ENCODE results near the gene CEP55.

CEP55 gene

DNA sequence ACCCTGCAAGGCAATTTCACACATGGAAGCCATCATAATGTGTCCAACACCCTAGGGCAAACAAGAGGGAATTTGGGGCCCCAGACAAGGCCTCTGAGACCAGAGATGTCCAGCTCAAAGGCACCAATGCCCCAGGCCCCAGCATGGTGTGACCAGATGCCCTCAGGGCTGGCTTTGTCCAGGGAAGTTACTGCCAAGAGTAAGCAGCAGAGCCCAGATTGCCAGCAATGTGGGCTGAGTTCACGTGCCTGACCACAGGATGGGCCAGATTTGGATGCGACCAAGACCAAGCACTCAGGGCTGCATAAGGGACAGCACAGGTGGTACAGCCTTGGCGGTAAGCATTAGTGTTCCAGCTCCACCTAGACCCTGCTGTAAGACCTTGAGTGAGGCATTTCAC lies 27.0 kb upstream of the CEP55 start:
- no peak for DNase-seq (ENCODE audit: low spot score)

DNA sequence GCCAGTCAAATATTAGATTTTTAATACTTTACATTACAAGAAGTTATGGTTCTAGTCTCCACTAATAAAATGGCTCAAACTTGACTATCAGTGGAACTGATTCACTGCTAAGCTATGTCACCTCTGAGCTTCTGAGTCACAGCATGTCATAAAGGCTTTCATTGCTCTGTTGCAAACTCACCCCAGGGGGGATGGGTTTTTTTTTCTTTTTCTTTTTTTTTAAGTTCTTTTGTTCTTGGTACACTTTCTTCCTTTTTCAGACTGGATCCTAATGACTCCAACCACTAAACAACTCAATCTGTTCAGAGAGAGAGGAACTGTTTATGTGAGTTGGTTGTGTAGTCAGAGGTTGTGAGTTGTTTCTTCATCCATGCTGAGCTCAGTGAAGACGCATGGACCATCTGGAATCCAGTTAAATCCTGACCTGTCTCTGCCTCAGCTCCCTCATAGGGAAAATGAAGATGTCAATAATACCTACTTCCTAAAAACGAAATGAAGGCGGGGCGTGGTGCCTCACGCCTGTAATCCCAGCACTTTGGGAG lies 25.2 kb upstream of the CEP55 start:
- peak; percentile 53 for DNase-seq (ENCODE audit: low spot score)

DNA sequence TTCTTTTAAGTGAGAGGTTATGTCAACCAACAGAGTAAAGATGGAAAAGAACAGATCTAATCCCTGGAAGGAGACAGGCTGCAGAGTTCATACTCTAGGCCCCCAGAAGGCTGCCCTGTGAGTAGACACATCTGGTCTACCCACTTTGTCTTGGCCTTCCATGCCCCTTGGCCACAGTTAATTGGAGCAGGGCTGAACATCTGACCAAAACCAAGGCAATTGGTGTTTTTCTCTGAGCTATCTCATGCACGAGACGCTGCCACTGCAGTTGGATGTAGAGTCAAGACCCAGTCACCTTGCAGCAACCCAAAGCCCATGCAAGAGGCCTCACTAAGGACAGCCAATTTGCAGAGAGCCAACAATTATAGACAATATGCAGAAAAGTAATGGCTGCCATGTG lies 23.3 kb upstream of the CEP55 start:
- no peak for DNase-seq (ENCODE audit: low spot score)

DNA sequence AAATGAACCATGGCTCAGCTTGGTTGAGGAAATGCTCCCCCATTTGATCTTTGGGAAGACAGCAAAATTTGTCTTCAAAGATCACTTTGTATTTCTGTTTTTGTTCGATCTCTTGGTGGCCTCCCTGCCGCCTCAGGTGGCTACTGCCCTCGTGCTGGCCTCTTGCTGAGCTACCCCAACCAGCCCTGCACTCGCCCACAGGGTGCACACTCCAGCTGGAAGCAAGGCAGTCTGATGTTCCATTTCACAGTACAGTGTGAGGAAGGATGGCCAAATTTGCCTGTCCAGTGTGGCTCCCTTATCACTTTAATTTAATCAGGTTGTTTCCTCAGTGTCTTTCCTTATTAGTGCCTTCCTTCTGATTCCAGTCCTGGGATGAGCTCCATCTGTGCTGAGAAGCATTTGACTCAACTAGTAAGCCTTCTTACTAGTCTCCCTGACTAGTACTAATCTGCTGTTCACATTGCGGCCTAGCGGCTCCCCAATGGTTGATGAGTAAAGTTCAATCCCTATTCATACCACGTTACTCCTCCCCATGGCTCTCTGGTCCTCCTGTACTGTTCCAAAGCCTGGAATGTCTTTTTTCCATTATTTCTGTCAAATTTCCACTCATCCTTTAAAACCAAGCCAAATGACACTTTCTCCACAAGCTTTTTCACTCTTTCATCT lies 22.5 kb upstream of the CEP55 start:
- no peak for DNase-seq (ENCODE audit: low spot score)

GRCh38 chr10:93475227-93475626 lies 21.2 kb upstream of the CEP55 start:
- DNase-seq (ENCODE audit: low spot score), result no peak

DNA sequence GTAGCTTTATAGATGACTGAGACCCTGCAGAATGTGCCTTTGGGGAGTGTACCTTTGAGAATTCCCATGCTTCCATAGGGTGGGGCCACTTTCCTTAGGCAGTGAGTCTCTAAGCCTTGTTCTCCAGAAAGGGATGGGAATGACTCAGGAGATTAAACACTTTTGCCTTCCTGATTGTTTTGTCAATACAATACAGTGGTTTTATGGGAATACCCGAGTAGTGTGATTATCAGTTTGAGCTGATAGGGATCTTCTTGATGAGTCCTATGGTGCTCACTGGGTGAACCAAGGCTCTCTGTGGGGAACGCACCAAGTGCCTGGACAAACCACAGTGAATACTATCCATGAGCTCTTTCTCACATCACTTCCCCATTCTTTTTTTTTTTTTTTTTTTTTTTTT lies 20.5 kb upstream of the CEP55 start:
- no peak for DNase-seq (ENCODE audit: low spot score)

DNA sequence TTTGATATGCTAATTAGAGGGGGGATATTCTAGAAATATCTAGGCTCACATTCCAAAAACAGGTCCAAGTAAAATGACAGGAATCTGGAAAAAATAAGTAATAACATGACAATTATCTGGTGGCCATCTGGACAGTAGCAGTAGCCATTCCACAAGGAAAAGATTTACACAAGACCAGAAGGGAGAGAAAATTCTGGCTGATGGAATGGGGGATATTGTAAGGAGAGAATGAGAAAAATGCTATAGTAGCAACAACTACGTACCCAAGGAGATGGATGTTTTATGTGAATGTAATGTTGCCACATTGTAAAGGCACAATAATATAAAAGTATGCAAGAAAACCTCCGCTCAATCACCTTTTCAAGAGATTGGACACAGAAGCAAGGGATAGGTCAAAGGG lies 19.7 kb upstream of the CEP55 start:
- no peak for DNase-seq (ENCODE audit: low spot score)

GRCh38 chr10:93478873-93479272 lies 17.5 kb upstream of the CEP55 start:
- no peak for DNase-seq (ENCODE audit: low spot score)

DNA sequence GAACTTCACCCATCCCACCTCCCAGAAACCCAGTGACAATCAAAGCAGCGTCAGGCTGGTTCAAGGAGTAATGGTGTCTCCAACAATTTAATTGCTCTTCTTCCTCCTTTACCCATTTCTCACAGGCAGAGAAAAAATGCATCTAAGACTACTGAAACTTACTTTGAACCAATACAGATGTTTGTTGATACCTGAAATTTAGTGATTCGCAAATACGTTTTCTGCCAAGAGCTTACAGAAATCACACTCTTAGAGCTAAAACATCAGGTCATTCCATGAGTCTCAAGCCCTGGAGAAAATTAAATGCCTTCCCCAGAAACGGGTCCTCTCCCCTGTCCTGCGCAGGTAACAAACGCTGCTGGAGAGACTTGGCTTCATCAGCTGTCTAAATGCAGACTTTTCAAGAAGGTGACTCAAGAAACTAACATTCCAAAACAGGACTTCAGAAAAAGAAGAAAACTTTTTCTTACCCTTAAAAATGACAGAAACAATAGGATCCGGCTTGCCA lies 14.7 kb upstream of the CEP55 start:
- no peak for DNase-seq (ENCODE audit: low spot score)

DNA sequence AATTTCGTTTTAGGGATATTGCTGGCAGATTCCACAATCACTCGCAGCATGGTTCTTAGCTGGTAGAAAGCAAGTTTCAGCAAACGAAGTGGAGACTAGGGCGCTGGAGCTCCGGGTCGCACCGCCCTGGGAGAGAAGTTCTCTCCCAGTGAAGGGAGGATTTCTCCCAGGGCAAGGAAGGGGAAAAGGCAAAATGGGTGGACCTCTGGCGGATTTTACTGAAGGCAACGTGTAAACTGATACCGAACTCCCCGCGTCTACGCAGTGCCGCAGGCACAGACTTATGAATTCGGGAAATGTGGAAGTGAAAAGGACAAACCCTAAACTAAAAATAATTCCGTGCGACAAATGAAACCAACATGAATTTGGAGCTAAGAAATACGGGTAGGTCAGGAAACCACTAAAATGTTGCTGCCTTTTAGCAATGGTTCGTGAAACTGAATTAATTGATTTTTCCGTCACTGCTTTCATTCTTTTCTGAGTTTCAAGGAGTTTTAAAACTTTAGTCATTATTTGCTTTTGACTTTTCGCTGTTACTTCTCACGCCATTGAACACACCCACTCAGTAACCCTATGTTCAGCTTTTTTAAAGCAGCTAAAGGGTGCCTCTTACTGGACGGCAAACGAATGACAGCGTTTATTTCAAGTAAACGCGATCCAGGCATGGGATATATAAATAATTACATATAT lies 14.1 kb upstream of the CEP55 start, which contains the start of gene MYOF:
TSS of gene MYOF (minus strand) at position 190 of the 690 bp plus-strand sequence. CDS start at position 50, 140 bp downstream.
- peak; percentile 69 for DNase-seq (ENCODE audit: low spot score)

- no peak for DNase-seq (ENCODE audit: low spot score)
These were observed 10.7 kb upstream of the CEP55 start for GRCh38 chr10:93485690-93486089.

GRCh38 chr10:93488956-93489528 lies 7.4 kb upstream of the CEP55 start:
- DNase-seq (ENCODE audit: low spot score), result no peak

DNA sequence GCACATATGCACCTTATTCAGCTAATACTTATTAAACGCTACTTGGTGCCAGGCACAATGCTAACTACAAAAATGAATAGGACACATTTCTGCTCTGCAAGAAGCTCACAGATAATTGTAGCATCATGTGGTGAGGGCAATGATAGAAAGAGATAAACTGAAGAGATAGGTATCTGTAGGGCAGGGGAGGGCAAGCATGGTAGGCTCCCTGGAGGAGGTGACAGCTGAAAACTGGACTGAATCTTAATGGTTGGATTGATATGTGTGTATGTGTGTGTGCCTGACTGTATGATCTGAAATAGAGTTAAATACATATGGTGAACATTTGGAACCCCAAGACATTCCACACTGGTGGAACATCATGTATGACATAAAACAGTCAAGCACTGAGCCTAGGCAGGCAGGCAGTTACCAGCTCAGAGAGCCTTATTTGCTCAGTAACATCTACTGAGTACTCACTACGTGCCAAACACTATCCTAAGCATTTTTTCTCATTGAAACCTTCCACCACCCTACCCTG lies 4.8 kb upstream of the CEP55 start:
- DNase-seq (ENCODE audit: low spot score), result no peak

GRCh38 chr10:93493162-93493561 lies 3.2 kb upstream of the CEP55 start:
- no peak for DNase-seq (ENCODE audit: low spot score)

GRCh38 chr10:93494494-93494893 lies 1.9 kb upstream of the CEP55 start:
- DNase-seq (ENCODE audit: low spot score), result no peak

- peak; percentile 30 for DNase-seq (ENCODE audit: low spot score)
These were observed 624 bp upstream of the CEP55 start for GRCh38 chr10:93495654-93496321.

DNA sequence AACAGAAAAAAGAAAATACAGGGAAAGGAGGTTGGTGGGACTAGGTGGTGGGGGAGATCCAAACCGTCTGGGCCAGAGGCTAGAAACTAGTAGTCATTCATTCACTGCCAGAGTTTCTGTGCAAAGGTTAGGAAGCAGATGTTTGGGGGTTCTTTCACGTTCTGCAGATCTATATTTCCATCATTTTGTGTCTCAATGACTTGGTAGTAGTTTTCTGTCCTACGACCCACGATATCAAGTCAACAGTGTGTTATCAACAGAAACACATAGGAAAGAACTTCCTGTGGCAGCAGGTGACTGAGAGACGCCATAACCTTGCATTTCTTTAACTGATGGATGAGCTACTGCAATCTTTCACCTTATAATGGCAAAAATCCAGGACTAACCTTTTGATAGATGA lies 1.8 kb downstream of the CEP55 start:
- no peak for DNase-seq (ENCODE audit: low spot score)

- DNase-seq (ENCODE audit: low spot score), result no peak
These were observed 5.2 kb downstream of the CEP55 start for GRCh38 chr10:93501650-93502049.

GRCh38 chr10:93503075-93503474 lies 6.7 kb downstream of the CEP55 start:
- no peak for DNase-seq (ENCODE audit: low spot score)

- DNase-seq (ENCODE audit: low spot score), result no peak
These were observed 8.7 kb downstream of the CEP55 start for GRCh38 chr10:93505075-93505474.

- no peak for DNase-seq (ENCODE audit: low spot score)
These were observed 13.4 kb downstream of the CEP55 start for GRCh38 chr10:93509816-93510215.

GRCh38 chr10:93512565-93512964 lies 16.2 kb downstream of the CEP55 start:
- peak; percentile 52 for DNase-seq (ENCODE audit: low spot score)

All from AG08396 (cell line).